Measurements from ENCODE around the gene C12orf50. TPM values are rescaled to one million over a fixed set of nuclear protein-coding genes. Genes with fewer than 3 reads are reported as not detected.
A peak's percentile ranks its signal among the peaks of the same experiment; 100 is the strongest.
"Not testable (repeated sequence)": the region's sequence is repeated elsewhere in the genome, so short reads cannot be mapped to it uniquely, and the experiment has no call there.

Gene C12orf50
- total RNA-seq, 4 donors from 2014 or later: not detected

GRCh38 chr12:87982208-87982607 is 47.0 kb downstream of the C12orf50 start:
- Histone ChIP-seq H3K4me1 (no peaks in the 10 kb centered on the region), H3K27me3 (peaks cover 4% of the 10 kb centered on the region), H3K9me3 (no peaks in the 10 kb centered on the region), H3K36me3 (no peaks in the 10 kb centered on the region), H3K4me3 (no peak overlapping the region), H3K27ac (no peak overlapping the region)
- TF ChIP-seq POLR2A (IDR thresholded peaks at IDR 0.05): no peak
- WGBS, 2 donors (ENCODE audit: low coverage in 1 of 2): 86 to 89% methylated on average over 1 of the region's 1 CpG
- ATAC-seq: no peak

- Histone ChIP-seq H3K4me1 (no peaks in the 10 kb centered on the region), H3K27me3 (peaks cover 4% of the 10 kb centered on the region), H3K27ac (no peak overlapping the region), H3K9me3 (no peaks in the 10 kb centered on the region), H3K36me3 (no peaks in the 10 kb centered on the region), H3K4me3 (no peak overlapping the region)
- 67 to 89% methylated on average over 1 of the region's 1 CpG for WGBS, 2 donors (ENCODE audit: low coverage in 1 of 2)
- no peak for TF ChIP-seq POLR2AphosphoS5 (IDR thresholded peaks at IDR 0.05)
- TF ChIP-seq POLR2A (IDR thresholded peaks at IDR 0.05): no peak
- TF ChIP-seq EP300 (IDR thresholded peaks at IDR 0.05): no peak
- TF ChIP-seq CTCF (IDR thresholded peaks at IDR 0.05): no peak
- ATAC-seq: no peak
Observed at GRCh38 chr12:87981495-87981894, 47.7 kb downstream of the C12orf50 start.

- H3K27ac ChIP-seq: no peak overlapping the region
- no peaks in the 10 kb centered on the region for H3K27me3 ChIP-seq
- no peak overlapping the region for H3K4me3 ChIP-seq
- 79 to 84% methylated on average over 3 of the region's 3 CpGs for WGBS, 2 donors (ENCODE audit: low coverage in 1 of 2)
- no peaks in the 10 kb centered on the region for H3K36me3 ChIP-seq
- TF ChIP-seq POLR2A (IDR thresholded peaks at IDR 0.05) (no peak), POLR2AphosphoS5 (IDR thresholded peaks at IDR 0.05) (no peak), EP300 (IDR thresholded peaks at IDR 0.05) (no peak), CTCF (IDR thresholded peaks at IDR 0.05) (no peak)
- no peaks in the 10 kb centered on the region for H3K4me1 ChIP-seq
- ATAC-seq: no peak
- H3K9me3 ChIP-seq: no peaks in the 10 kb centered on the region
Observed at GRCh38 chr12:87975879-87976278, 53.3 kb downstream of the C12orf50 start.

- Histone ChIP-seq H3K9me3 (no peaks in the 10 kb centered on the region), H3K27me3 (no peaks in the 10 kb centered on the region), H3K36me3 (no peaks in the 10 kb centered on the region), H3K27ac (no peak overlapping the region), H3K4me3 (no peak overlapping the region), H3K4me1 (no peaks in the 10 kb centered on the region)
- no peak for ATAC-seq
- TF ChIP-seq CTCF (IDR thresholded peaks at IDR 0.05) (no peak), POLR2A (IDR thresholded peaks at IDR 0.05) (no peak), EP300 (IDR thresholded peaks at IDR 0.05) (no peak), POLR2AphosphoS5 (IDR thresholded peaks at IDR 0.05) (no peak)
Observed at GRCh38 chr12:87967871-87968270, 61.3 kb downstream of the C12orf50 start.

GRCh38 chr12:87960566-87960965 is 68.6 kb downstream of the C12orf50 start:
- no peak for ATAC-seq
- WGBS, 2 donors (ENCODE audit: low coverage in 1 of 2): 21 to 51% methylated on average over 2 of the region's 2 CpGs

GRCh38 chr12:87954028-87954427 is 75.2 kb downstream of the C12orf50 start:
- H3K27me3 ChIP-seq, H3K27ac ChIP-seq, H3K36me3 ChIP-seq, H3K9me3 ChIP-seq, H3K4me3 ChIP-seq, H3K4me1 ChIP-seq, ATAC-seq: not testable (repeated sequence)
- 98% methylated on average over 5 of the region's 7 CpGs; no CpG with 5 or more reads in 1 of the 2 donors for WGBS, 2 donors (ENCODE audit: low coverage in 1 of 2)

More at GRCh38 chr12:87960566-87960965, 68.6 kb downstream of the C12orf50 start:
- Histone ChIP-seq H3K27ac (no peak overlapping the region), H3K9me3 (no peaks in the 10 kb centered on the region), H3K36me3 (no peaks in the 10 kb centered on the region), H3K4me1 (peaks cover 0 to 7% (median 0%) of the 10 kb centered on the region in 3 donors), H3K27me3 (no peaks in the 10 kb centered on the region), H3K4me3 (no peak overlapping the region)
- TF ChIP-seq POLR2AphosphoS5 (IDR thresholded peaks at IDR 0.05) (peak; percentile 60), POLR2A (IDR thresholded peaks at IDR 0.05) (no peak)

All from gastroesophageal sphincter (tissue), 4 donors.